Heart left ventricle (tissue), 16 donors: ENCODE data around the gene IFRD2. TPM values are rescaled to one million over a fixed set of nuclear protein-coding genes. Genes with fewer than 3 reads are reported as not detected.
A peak's percentile ranks its signal among the peaks of the same experiment; 100 is the strongest.

Experiments used
- ATAC-seq, 4 donors: fragments of 200-7000 bp; cut with Tn5 transposase; one replicate each; pipeline ENCODE4 v1.9.1; 2020 to 2022; ENCODE audit warnings: moderate library complexity in 4 of 4, mild to moderate bottlenecking in 3 of 4, moderate number of reproducible peaks in 1 of 4
- DNase-seq, 5 donors: peaks; one replicate each; pipeline ENCODE4 v3.0.0-alpha.2; 2020
- H3K27ac ChIP-seq, 12 donors: fragments of 200-600 bp; sonication (generic) in 4 of 12; one replicate each; pipeline versions ENCODE4 v1.5.0 to v1.8.0; 2016 to 2022; ENCODE audit warnings: mild to moderate bottlenecking in 2 of 12
- H3K27me3 ChIP-seq, 9 donors: fragments of 200-600 bp; sonication (generic) in 2 of 9; one replicate each; pipeline versions ENCODE4 v1.5.1 to v1.8.0; 2016 to 2022; ENCODE audit warnings: mild to moderate bottlenecking in 3 of 9
- H3K36me3 ChIP-seq, 9 donors: fragments of 200-600 bp; sonication (generic) in 2 of 9; one replicate each; pipeline versions ENCODE4 v1.5.0 to v1.8.0; 2018 to 2022; ENCODE audit warnings: mild to moderate bottlenecking in 2 of 9
- H3K4me1 ChIP-seq, 12 donors: fragments of 200-600 bp; sonication (generic) in 4 of 12; one replicate each; pipeline versions ENCODE4 v1.5.0 to v1.8.0; 2016 to 2022; ENCODE audit warnings: mild to moderate bottlenecking in 3 of 12
- H3K4me3 ChIP-seq, 12 donors: fragments of 200-600 bp; sonication (generic) in 4 of 12; one replicate each; pipeline versions ENCODE4 v1.5.0 to v1.8.0; 2017 to 2022; ENCODE audit warnings: mild to moderate bottlenecking in 9 of 12, moderate library complexity in 4 of 12
- H3K9me3 ChIP-seq, 12 donors: fragments of 200-600 bp; sonication (generic) in 4 of 12; one replicate each; pipeline versions ENCODE4 v1.5.0 to v1.8.0; 2016 to 2022; ENCODE audit warnings: mild to moderate bottlenecking in 1 of 12
- CTCF ChIP-seq, 12 donors: fragments of 200-600 bp; sonication (generic) in 4 of 12; IDR thresholded peaks; one replicate each; pipeline versions ENCODE4 v1.5.0 to v1.8.0; 2018 to 2022; ENCODE audit warnings: antibody characterized with exemption in 12 of 12, mild to moderate bottlenecking in 5 of 12
- POLR2A ChIP-seq, 2 donors: fragments of 450-650 bp; IDR thresholded peaks; one replicate each; pipeline ENCODE4 v1.6.1; 2017; ENCODE audit warnings: antibody characterized with exemption in 2 of 2, mild to moderate bottlenecking in 2 of 2, moderate library complexity in 2 of 2
- WGBS, 4 donors: extraction: QIAGEN DNeasy Blood & Tissue Kit in 2 of 4; methylation state at CpG; one replicate each; pipeline versions ENCODE4 v1.1.5 to v1.1.7; 2013 to 2018; 5-methylcytosine and 5-hydroxymethylcytosine counted together
- intact Hi-C, 10 donors: fragments of 100-400 bp; cut with DNase I; formaldehyde crosslinking; loops; one replicate each; pipeline versions ENCODE4 v1.11.1 to v1.14.2; 2022
- polyA plus RNA-seq, 2 donors: library from polyadenylated mRNA; stranded (reverse); fragments of 200-250 nt; gene quantifications; one replicate each; pipeline ENCODE4 v1.2.3, GENCODE V29; 2013
- total RNA-seq, 9 donors: library from RNA; depleted of rRNA in 2 of 9; stranded (reverse); fragments of >200 nt in 2 of 9; fragmentation: NEBNext Ultra II Directional in 3 of 9; extraction: Animal tissue kit (Norgen Biotek cat#: 25700) in 3 of 9; gene quantifications; one replicate each; pipeline versions ENCODE4 v1.1.0 to v1.2.4, GENCODE V29; 2016 to 2023
- donor health status: ischemic (EF 13 %, LVEDD 7.1; RV severe dilation, severe dysfunction).
- donor health status: healthy with polysubstance abuse.
- donor health status: DM: no; HTN: yes; CAD: no.
- donor health status: DM: no; HTN: no; CAD: no.
- donor health status: ischemic (EF 25% LVEDD 6.9; RV normal size, moderate dysfunction).
- donor health status: ischemic (EF 25% LVEDD 5.7; RV mildly dilated, moderate dysfunction).
- donor health status: healthy.
- donor health status: DM: yes; HTN: yes; CAD: no.
- donor health status: ischemic (EF 35%, LVEDD 5.7; RV mildly dilated, moderate dysfunction).
- donor health status: nonischemic (EF 11% LVEDD 7.7; RV severe dilation, severe dysfunction).
- donor health status: DM: yes; HTN: yes; CAD: no.
- donor health status: PGD.
- donor health status: ischemic (EF 29% LVEDD 5.4; RV normal size, mild dysfunction).
- donor health status: nonischemic (EF 23%, LVEDD 6.1; RV moderate dilation, normal function).

IFRD2 gene
- total and polyA plus RNA-seq, 11 donors = 47.5 to 106 (median 64.5) TPM

- WGBS, 4 donors = 81 to 95% (median 86%) methylated on average over 2 of the region's 2 CpGs
- TF ChIP-seq POLR2A (IDR thresholded peaks at IDR 0.05) (no peak), CTCF (IDR thresholded peaks at IDR 0.05) (no peak)
- H3K27ac ChIP-seq = peak overlapping the region in 1 of 12 donors; percentile 75
- H3K27me3 ChIP-seq = no peaks in the 10 kb centered on the region
- H3K4me1 ChIP-seq = peaks cover 11 to 55% (median 43%) of the 10 kb centered on the region in 12 donors
- intact Hi-C loops = loop anchor here in 1 of 10 donors (10.0 kb wide), 1 partner anchor 363 kb away; no protein-coding TSS in a partner anchor
- no peaks in the 10 kb centered on the region for H3K9me3 ChIP-seq
- no peak overlapping the region for H3K4me3 ChIP-seq
- no peak for ATAC-seq
- DNase-seq = peak in 1 of 5 donors; percentile 11
- peaks cover 0 to 15% (median 0%) of the 10 kb centered on the region in 9 donors for H3K36me3 ChIP-seq
These were observed 5.2 kb upstream of the IFRD2 start for GRCh38 chr3:50297384-50297775.

- no peaks in the 10 kb centered on the region for H3K9me3 ChIP-seq
- TF ChIP-seq CTCF (IDR thresholded peaks at IDR 0.05) (no peak), POLR2A (IDR thresholded peaks at IDR 0.05) (no peak)
- WGBS, 4 donors = 91 to 96% (median 94%) methylated on average over 17 to 18 of the region's 18 CpGs
- H3K4me1 ChIP-seq = peaks cover 11 to 50% (median 38%) of the 10 kb centered on the region in 12 donors
- H3K4me3 ChIP-seq = no peak overlapping the region
- ATAC-seq (no peak), DNase-seq (peak in 2 of 5 donors; percentile 9 to 55)
- no peak overlapping the region for H3K27ac ChIP-seq
- intact Hi-C loops = loop anchor here in 1 of 10 donors (10.0 kb wide), 1 partner anchor 362 kb away; no protein-coding TSS in a partner anchor
- no peaks in the 10 kb centered on the region for H3K27me3 ChIP-seq
- peaks cover 0 to 9% (median 0%) of the 10 kb centered on the region in 9 donors for H3K36me3 ChIP-seq
These were observed 4.6 kb upstream of the IFRD2 start for GRCh38 chr3:50296721-50297383.

GRCh38 chr3:50295553-50296431, 3.6 kb upstream of the IFRD2 start:
- Histone ChIP-seq H3K36me3 (peaks cover 0 to 8% (median 0%) of the 10 kb centered on the region in 9 donors), H3K27me3 (no peaks in the 10 kb centered on the region), H3K27ac (no peak overlapping the region), H3K9me3 (no peaks in the 10 kb centered on the region), H3K4me1 (peaks cover 13 to 50% (median 42%) of the 10 kb centered on the region in 12 donors), H3K4me3 (no peak overlapping the region)
- intact Hi-C loops = loop anchor here in 1 of 10 donors (10.0 kb wide), 1 partner anchor 361 kb away; no protein-coding TSS in a partner anchor
- ATAC-seq (no peak), DNase-seq (no peak)
- TF ChIP-seq POLR2A (IDR thresholded peaks at IDR 0.05) = no peak
- no peak for TF ChIP-seq CTCF (IDR thresholded peaks at IDR 0.05)
- WGBS, 4 donors = 84 to 93% (median 87%) methylated on average over 6 to 8 of the region's 8 CpGs
